ENCODE measurements around the gene ERC2.

Gene ERC2

DNA sequence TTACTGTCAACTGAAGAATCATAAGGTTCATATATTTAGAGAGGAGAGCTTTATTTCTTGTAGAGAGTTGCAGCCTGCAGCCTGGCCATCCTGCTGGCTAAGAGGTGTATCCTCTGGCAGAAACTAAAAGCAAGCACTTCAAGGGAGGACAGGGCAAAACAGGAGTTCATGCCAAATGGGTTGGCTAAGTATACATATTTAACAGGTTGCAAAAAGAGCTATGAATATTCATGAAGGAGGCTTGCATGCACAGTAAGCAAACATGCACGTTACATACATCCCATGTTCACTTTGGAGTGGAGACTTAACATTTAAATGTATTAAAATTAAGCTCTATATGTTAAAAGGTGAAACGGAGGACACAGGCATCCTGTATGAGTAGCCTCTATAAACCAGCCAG, 354.4 kb downstream of the ERC2 start:
- TF ChIP-seq POLR2A (IDR thresholded peaks at IDR 0.05; ENCODE audit: extremely low read depth, insufficient read length) (no peak), MYC (IDR thresholded peaks at IDR 0.05; ENCODE audit: low read depth, low read length) (no peak)
- TF ChIP-seq, protein P1, sequence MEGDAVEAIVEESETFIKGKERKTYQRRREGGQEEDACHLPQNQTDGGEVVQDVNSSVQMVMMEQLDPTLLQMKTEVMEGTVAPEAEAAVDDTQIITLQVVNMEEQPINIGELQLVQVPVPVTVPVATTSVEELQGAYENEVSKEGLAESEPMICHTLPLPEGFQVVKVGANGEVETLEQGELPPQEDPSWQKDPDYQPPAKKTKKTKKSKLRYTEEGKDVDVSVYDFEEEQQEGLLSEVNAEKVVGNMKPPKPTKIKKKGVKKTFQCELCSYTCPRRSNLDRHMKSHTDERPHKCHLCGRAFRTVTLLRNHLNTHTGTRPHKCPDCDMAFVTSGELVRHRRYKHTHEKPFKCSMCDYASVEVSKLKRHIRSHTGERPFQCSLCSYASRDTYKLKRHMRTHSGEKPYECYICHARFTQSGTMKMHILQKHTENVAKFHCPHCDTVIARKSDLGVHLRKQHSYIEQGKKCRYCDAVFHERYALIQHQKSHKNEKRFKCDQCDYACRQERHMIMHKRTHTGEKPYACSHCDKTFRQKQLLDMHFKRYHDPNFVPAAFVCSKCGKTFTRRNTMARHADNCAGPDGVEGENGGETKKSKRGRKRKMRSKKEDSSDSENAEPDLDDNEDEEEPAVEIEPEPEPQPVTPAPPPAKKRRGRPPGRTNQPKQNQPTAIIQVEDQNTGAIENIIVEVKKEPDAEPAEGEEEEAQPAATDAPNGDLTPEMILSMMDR (IDR thresholded peaks at IDR 0.05; ENCODE audit: low read depth, low read length) = no peak
- TF ChIP-seq, protein P2, sequence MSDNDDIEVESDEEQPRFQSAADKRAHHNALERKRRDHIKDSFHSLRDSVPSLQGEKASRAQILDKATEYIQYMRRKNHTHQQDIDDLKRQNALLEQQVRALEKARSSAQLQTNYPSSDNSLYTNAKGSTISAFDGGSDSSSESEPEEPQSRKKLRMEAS (IDR thresholded peaks at IDR 0.05; ENCODE audit: low read depth, low read length) = no peak
- DNase-seq (ENCODE audit: low read depth) = no peak

DNA sequence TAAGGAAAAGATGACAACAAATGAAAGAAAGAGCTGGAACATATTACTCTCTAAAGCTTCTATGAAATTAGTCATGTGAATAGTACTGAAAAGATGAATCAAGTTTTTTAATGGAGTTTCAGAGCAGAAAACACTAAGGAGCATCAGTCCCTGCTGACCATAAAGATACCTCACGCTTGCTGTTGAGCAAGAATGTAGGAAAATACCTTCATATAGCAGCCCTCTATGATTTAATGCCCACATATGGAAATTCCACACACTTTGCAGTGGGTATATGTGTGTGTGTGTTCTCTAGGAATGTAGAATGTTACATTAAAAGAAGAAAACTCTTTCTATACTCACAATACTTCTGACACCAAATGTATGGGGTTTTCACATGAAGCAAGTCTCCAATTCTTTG, 355.0 kb downstream of the ERC2 start:
- TF ChIP-seq, protein P2 (IDR thresholded peaks at IDR 0.05; ENCODE audit: low read depth, low read length) = no peak
- TF ChIP-seq, protein P1 (IDR thresholded peaks at IDR 0.05; ENCODE audit: low read depth, low read length) = no peak
- TF ChIP-seq POLR2A (IDR thresholded peaks at IDR 0.05; ENCODE audit: extremely low read depth, insufficient read length) (no peak), MYC (IDR thresholded peaks at IDR 0.05; ENCODE audit: low read depth, low read length) (no peak)
- no peak for DNase-seq (ENCODE audit: low read depth)
- no peak overlapping the region for H3K4me3 ChIP-seq (ENCODE audit: low read depth, low read length)

More for the DNA sequence above, 354.4 kb downstream of the ERC2 start:
- H3K4me3 ChIP-seq (ENCODE audit: low read depth, low read length) = no peak overlapping the region

DNA sequence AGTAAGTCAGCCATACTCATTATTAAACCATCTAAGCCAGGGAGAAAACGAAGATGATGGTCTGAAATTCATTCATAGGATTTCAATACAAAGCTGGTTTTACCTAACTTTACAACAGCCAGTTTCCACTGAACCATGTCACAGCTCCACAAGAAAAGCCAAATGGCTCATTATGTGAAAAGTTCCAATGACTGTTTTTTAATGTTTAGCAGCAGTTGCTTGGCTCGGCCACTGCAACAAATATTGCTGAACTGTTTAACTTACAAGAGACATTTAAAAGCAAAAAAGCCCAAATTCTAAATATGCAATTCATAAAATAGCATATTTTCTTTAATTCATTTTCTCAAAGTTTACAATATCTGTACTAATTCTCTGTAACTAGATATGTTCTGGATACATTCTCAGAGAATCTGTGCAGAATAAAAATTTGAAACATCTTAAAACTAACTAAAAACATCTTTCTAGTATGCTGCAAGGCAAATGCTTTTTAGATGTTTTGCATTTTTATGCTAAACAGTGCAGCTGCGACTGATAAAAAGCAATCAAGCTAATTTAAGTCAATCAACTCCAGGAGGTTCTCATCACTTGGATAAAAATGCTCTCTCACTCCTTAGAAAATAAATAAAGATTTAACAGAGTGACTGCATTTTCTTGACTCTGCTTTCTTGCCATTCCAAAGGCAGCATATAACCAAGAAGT, 356.5 kb downstream of the ERC2 start:
- DNase-seq (ENCODE audit: low read depth) = no peak
- H3K4me3 ChIP-seq (ENCODE audit: low read depth, low read length) = no peak overlapping the region
- no peak for TF ChIP-seq POLR2A (IDR thresholded peaks at IDR 0.05; ENCODE audit: extremely low read depth, insufficient read length)

DNA sequence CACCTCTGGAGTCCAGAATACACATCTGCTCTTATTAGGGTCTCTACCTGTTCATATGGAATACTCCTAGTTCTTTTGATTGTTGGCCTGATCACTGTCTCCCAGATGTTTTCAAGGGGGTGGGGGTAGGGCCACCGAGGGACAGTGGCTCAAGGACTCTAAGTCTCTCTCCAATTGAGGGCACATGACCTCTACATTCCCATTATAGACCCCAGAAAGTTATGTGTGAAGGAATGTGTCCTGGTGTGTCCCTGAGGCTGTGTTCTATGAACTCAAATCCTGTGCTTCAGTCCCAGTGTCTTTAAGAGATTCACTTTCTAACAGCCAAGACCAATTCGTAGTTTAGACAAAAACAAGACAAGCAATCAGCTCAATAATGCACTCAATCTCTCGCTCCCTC, 357.4 kb downstream of the ERC2 start:
- TF ChIP-seq, protein P2 (IDR thresholded peaks at IDR 0.05; ENCODE audit: low read depth, low read length) = no peak
- TF ChIP-seq MYC (IDR thresholded peaks at IDR 0.05; ENCODE audit: low read depth, low read length) (no peak), POLR2A (IDR thresholded peaks at IDR 0.05; ENCODE audit: extremely low read depth, insufficient read length) (no peak)
- TF ChIP-seq, protein P1 (IDR thresholded peaks at IDR 0.05; ENCODE audit: low read depth, low read length) = no peak
- no peak overlapping the region for H3K4me3 ChIP-seq (ENCODE audit: low read depth, low read length)
- no peak for DNase-seq (ENCODE audit: low read depth)

DNA sequence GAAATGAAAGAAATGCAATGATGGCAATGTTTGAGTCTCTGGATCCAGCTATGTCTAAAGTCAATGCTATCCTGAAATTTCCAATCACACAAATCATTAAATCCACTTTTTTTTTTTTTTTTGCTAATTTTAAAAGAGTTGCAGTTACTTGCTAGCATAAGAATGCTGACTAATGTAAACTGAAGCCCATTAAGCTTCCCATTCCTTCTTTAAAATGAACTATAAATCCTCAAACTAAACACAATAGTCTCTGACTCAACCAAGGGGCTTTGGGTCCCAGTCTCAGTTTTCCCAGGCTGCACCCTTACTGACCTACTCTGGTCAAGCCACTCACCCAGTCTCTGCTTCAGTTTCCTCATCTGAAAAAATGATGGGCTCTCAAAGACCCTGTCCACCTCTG, 361.1 kb downstream of the ERC2 start:
- no peak for DNase-seq (ENCODE audit: low read depth)

DNA sequence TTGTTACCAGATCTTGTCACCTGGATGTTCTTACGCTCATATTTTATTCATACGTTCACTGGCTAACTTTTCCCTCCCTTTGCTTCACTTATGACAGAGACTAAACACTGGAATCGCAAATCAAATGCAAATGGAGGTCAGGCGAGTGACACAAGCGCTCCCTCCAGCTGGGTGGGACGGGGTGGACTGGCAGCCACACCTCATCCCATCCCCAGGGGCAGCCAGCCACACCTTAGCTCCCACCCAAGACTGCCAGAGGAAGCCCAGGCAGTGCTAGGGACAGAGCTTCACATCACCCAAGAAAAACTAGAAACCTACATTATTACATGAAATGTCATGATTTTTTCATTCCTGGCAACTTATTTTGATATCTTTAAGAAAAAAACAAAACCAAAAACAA, 366.2 kb downstream of the ERC2 start:
- no peak for DNase-seq (ENCODE audit: low read depth)
- TF ChIP-seq, protein P2 (IDR thresholded peaks at IDR 0.05; ENCODE audit: low read depth, low read length) = no peak
- TF ChIP-seq, protein P1 (IDR thresholded peaks at IDR 0.05; ENCODE audit: low read depth, low read length) = no peak
- no peak for TF ChIP-seq MYC (IDR thresholded peaks at IDR 0.05; ENCODE audit: low read depth, low read length)
- TF ChIP-seq POLR2A (IDR thresholded peaks at IDR 0.05; ENCODE audit: extremely low read depth, insufficient read length) = no peak
- H3K4me3 ChIP-seq (ENCODE audit: low read depth, low read length) = no peak overlapping the region

More for the DNA sequence above, 361.1 kb downstream of the ERC2 start:
- TF ChIP-seq POLR2A (IDR thresholded peaks at IDR 0.05; ENCODE audit: extremely low read depth, insufficient read length) (no peak), MYC (IDR thresholded peaks at IDR 0.05; ENCODE audit: low read depth, low read length) (no peak)
- TF ChIP-seq, protein P2 (IDR thresholded peaks at IDR 0.05; ENCODE audit: low read depth, low read length) = no peak
- TF ChIP-seq, protein P1 (IDR thresholded peaks at IDR 0.05; ENCODE audit: low read depth, low read length) = no peak
- H3K4me3 ChIP-seq (ENCODE audit: low read depth, low read length) = no peak overlapping the region

All from NB4 (cell line).